Heart left ventricle (tissue), 13 donors: ENCODE results near the gene SUDS3.

Experiments used
- CTCF ChIP-seq, 12 donors: fragments of 200-600 bp; sonication (generic) in 4 of 12; IDR thresholded peaks; one replicate each; pipeline versions ENCODE4 v1.5.0 to v1.8.0; 2018 to 2022; ENCODE audit warnings: antibody characterized with exemption in 12 of 12, mild to moderate bottlenecking in 5 of 12
- POLR2A ChIP-seq, 2 donors: fragments of 450-650 bp; IDR thresholded peaks; one replicate each; pipeline ENCODE4 v1.6.1; 2017; ENCODE audit warnings: antibody characterized with exemption in 2 of 2, mild to moderate bottlenecking in 2 of 2, moderate library complexity in 2 of 2
- donor health status: ischemic (EF 13 %, LVEDD 7.1; RV severe dilation, severe dysfunction).
- donor health status: DM: no; HTN: yes; CAD: no.
- donor health status: DM: no; HTN: no; CAD: no.
- donor health status: ischemic (EF 25% LVEDD 6.9; RV normal size, moderate dysfunction).
- donor health status: ischemic (EF 25% LVEDD 5.7; RV mildly dilated, moderate dysfunction).
- donor health status: ischemic (EF 35%, LVEDD 5.7; RV mildly dilated, moderate dysfunction).
- donor health status: nonischemic (EF 11% LVEDD 7.7; RV severe dilation, severe dysfunction).
- donor health status: DM: yes; HTN: yes; CAD: no.
- donor health status: PGD.
- donor health status: ischemic (EF 29% LVEDD 5.4; RV normal size, mild dysfunction).
- donor health status: nonischemic (EF 23%, LVEDD 6.1; RV moderate dilation, normal function).

- TF ChIP-seq CTCF (IDR thresholded peaks at IDR 0.05), result no peak
- TF ChIP-seq POLR2A (IDR thresholded peaks at IDR 0.05), result no peak
Measured at GRCh38 chr12:118402251-118402650, 25.9 kb downstream of the SUDS3 start.
